Thyroid gland (tissue), 4 donors: Measurements from ENCODE around the gene GRM6.

ENCODE experiments used
- POLR2A ChIP-seq, 2 donors: fragments of 450-650 bp; IDR thresholded peaks; one replicate each; pipeline ENCODE4 v1.6.1; 2017; ENCODE audit warnings: antibody characterized with exemption in 2 of 2, mild to moderate bottlenecking in 2 of 2, moderate library complexity in 1 of 2
- TF ChIP-seq, protein P1 (sequence below), 6 experiments: fragments of 200-600 bp in 3 of 6; fragments of 450-650 bp in 3 of 6; sonication (generic) in 3 of 6; IDR thresholded peaks; one replicate each; pipeline ENCODE4 v1.5.1; 2016 to 2019; ENCODE audit warnings: antibody characterized with exemption in 6 of 6, mild to moderate bottlenecking in 2 of 6, inconsistent platforms in 1 of 6, moderate library complexity in 1 of 6

GRCh38 chr5:179008667-179009066 is 13.5 kb upstream of the GRM6 start:
- TF ChIP-seq, protein P1, sequence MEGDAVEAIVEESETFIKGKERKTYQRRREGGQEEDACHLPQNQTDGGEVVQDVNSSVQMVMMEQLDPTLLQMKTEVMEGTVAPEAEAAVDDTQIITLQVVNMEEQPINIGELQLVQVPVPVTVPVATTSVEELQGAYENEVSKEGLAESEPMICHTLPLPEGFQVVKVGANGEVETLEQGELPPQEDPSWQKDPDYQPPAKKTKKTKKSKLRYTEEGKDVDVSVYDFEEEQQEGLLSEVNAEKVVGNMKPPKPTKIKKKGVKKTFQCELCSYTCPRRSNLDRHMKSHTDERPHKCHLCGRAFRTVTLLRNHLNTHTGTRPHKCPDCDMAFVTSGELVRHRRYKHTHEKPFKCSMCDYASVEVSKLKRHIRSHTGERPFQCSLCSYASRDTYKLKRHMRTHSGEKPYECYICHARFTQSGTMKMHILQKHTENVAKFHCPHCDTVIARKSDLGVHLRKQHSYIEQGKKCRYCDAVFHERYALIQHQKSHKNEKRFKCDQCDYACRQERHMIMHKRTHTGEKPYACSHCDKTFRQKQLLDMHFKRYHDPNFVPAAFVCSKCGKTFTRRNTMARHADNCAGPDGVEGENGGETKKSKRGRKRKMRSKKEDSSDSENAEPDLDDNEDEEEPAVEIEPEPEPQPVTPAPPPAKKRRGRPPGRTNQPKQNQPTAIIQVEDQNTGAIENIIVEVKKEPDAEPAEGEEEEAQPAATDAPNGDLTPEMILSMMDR (IDR thresholded peaks at IDR 0.05): no peak
- TF ChIP-seq POLR2A (IDR thresholded peaks at IDR 0.05): no peak
